HCT116 (cell line): ENCODE results near the gene CLRN1. TPM values are rescaled to one million over a fixed set of nuclear protein-coding genes. Genes with fewer than 3 reads are reported as not detected.

ENCODE experiments used
- ATAC-seq: fragments of 200-7000 bp; cut with Tn5 transposase; 2 replicates; pipeline ENCODE4 v1.9.1; 2020; ENCODE audit warnings: mild to moderate bottlenecking, moderate library complexity
- BruUV-seq: library from RNA; stranded (reverse); fragments of 400-500 nt; replicated peaks from 2 replicates; lab custom pipeline; 2021; lab: Mats Ljungman, UMichigan
- CTCF ChIA-PET: fragments of 300-600 bp; sonication (Branson Sonifier 250); formaldehyde crosslinking; loops from one replicate; lab custom pipeline; 2021; ENCODE audit warnings: antibody characterized with exemption; lab: Charles Lee
- POLR2A ChIA-PET: fragments of 300-600, 350-600 bp; sonication (Branson Sonifier 250); formaldehyde crosslinking; loops from one replicate; lab custom pipeline; 2021; ENCODE audit warnings: antibody characterized with exemption; lab: Charles Lee
- RAD21 ChIA-PET, 2 experiments: fragments of 300-600 bp; sonication (Branson Sonifier 250); formaldehyde crosslinking; loops; one replicate each; lab custom pipeline; 2023; ENCODE audit warnings: low total read pairs in 2 of 2; ENCODE audit not compliant: uncharacterized antibody in 2 of 2, unreplicated experiment in 2 of 2, low non-redundant PET in 1 of 2; lab: Charles Lee
- DNase-seq: peaks from one replicate; pipeline ENCODE4 v3.0.0-alpha.2; 2010; ENCODE audit warnings: low read depth, low spot score
- H2AFZ ChIP-seq: fragments of 200-600 bp; shearing (Covaris generic), sonication (generic); 2 replicates; pipeline ENCODE4 v1.6.1; 2017; ENCODE audit warnings: low read depth, mixed run types, mixed read lengths, antibody characterized with exemption, low read length; ENCODE audit not compliant: poor library complexity, severe bottlenecking
- H3K27ac ChIP-seq: 2 replicates; pipeline ENCODE4 v1.5.1; 2012; ENCODE audit warnings: low read depth, low read length
- H3K27me3 ChIP-seq: fragments of 200-600 bp; sonication (generic); 2 replicates; pipeline ENCODE4 v1.6.1; 2016; ENCODE audit warnings: mixed run types, low read length, mixed read lengths; ENCODE audit not compliant: insufficient read depth
- H3K36me3 ChIP-seq, 2 experiments: fragments of 200-500 bp in 1 of 2; fragments of 200-600 bp in 1 of 2; sonication (Bioruptor generic) in 1 of 2; sonication (generic) in 1 of 2; 2 replicates each; pipeline versions ENCODE4 v1.5.1 to v1.6.1; 2014 to 2016; ENCODE audit warnings: low read length in 2 of 2, inconsistent platforms in 1 of 2, mixed read lengths in 1 of 2, mixed run types in 1 of 2; ENCODE audit not compliant: insufficient read depth in 2 of 2, control insufficient read depth in 1 of 2
- H3K4me1 ChIP-seq, 2 experiments: fragments of 200-600 bp in 1 of 2; sonication (generic) in 1 of 2; 2 replicates each; pipeline versions ENCODE4 v1.5.1 to v1.6.1; 2012 to 2017; ENCODE audit warnings: low read length in 2 of 2, inconsistent platforms in 1 of 2, mild to moderate bottlenecking in 1 of 2, mixed read lengths in 1 of 2, mixed run types in 1 of 2, moderate library complexity in 1 of 2; ENCODE audit not compliant: insufficient read depth in 2 of 2, control insufficient read depth in 1 of 2
- H3K4me2 ChIP-seq: fragments of 200-600 bp; sonication (generic); 2 replicates; pipeline ENCODE4 v1.6.1; 2017; ENCODE audit warnings: mixed run types, low read length, mixed read lengths
- H3K4me3 ChIP-seq, 2 experiments: fragments of 200-600 bp in 1 of 2; sonication (generic) in 1 of 2; replicated peaks in 1 of 2; 2 replicates each; pipeline ENCODE4 v1.5.1; 2011 to 2016; ENCODE audit warnings: low read length in 2 of 2, control low read depth in 1 of 2, low read depth in 1 of 2, mild to moderate bottlenecking in 1 of 2, mixed read lengths in 1 of 2, mixed run types in 1 of 2
- H3K79me2 ChIP-seq: fragments of 200-600 bp; sonication (generic); 2 replicates; pipeline ENCODE4 v1.6.1; 2017; ENCODE audit warnings: mild to moderate bottlenecking, mixed run types, low read length, moderate library complexity, mixed read lengths; ENCODE audit not compliant: insufficient read depth
- H3K9ac ChIP-seq: fragments of 200-600 bp; sonication (generic); 2 replicates; pipeline ENCODE4 v1.6.1; 2016; ENCODE audit warnings: low read length, mixed read lengths
- H3K9me2 ChIP-seq: fragments of 200-600 bp; sonication (generic), shearing (Covaris generic); 2 replicates; pipeline ENCODE4 v1.6.1; 2017; ENCODE audit warnings: mixed run types, mild to moderate bottlenecking, moderate library complexity; ENCODE audit not compliant: insufficient read depth
- H3K9me3 ChIP-seq, 2 experiments: fragments of 200-500 bp in 1 of 2; fragments of 200-600 bp in 1 of 2; sonication (Bioruptor generic) in 1 of 2; sonication (generic) in 1 of 2; 2 replicates each; pipeline ENCODE4 v1.6.1; 2014 to 2017; ENCODE audit warnings: low read length in 2 of 2, mixed read lengths in 2 of 2, inconsistent platforms in 1 of 2, low read depth in 1 of 2, mild to moderate bottlenecking in 1 of 2, mixed run types in 1 of 2, moderate library complexity in 1 of 2; ENCODE audit not compliant: control insufficient read depth in 1 of 2, insufficient read depth in 1 of 2
- H4K20me1 ChIP-seq: fragments of 200-600 bp; sonication (generic), shearing (Covaris generic); 2 replicates; pipeline ENCODE4 v1.6.1; 2017; ENCODE audit warnings: mixed run types, mild to moderate bottlenecking, moderate library complexity; ENCODE audit not compliant: insufficient read depth
- CEBPB ChIP-seq: IDR thresholded peaks from 2 replicates; pipeline ENCODE4 v1.6.1; 2012; ENCODE audit warnings: low read depth
- EGR1 ChIP-seq: IDR thresholded peaks from 2 replicates; pipeline ENCODE4 v1.6.1; 2012; ENCODE audit warnings: low read depth
- EZH2 ChIP-seq: fragments of 200-600 bp; sonication (generic); IDR thresholded peaks from 2 replicates; pipeline ENCODE4 v1.6.1; 2017; ENCODE audit warnings: antibody characterized with exemption, mixed run types
- EZH2phosphoT487 ChIP-seq: fragments of 200-600 bp; IDR thresholded peaks from 2 replicates; pipeline ENCODE4 v1.6.1; 2018; ENCODE audit warnings: antibody characterized with exemption, borderline replicate concordance
- JUND ChIP-seq: IDR thresholded peaks from 2 replicates; pipeline ENCODE4 v1.6.1; 2012
- POLR2A ChIP-seq: IDR thresholded peaks from 2 replicates; pipeline ENCODE4 v1.7.0; 2011; ENCODE audit warnings: borderline replicate concordance; ENCODE audit not compliant: insufficient read depth, insufficient read length; ENCODE audit errors: extremely low read depth
- POLR2AphosphoS5 ChIP-seq: IDR thresholded peaks from 2 replicates; pipeline ENCODE4 v1.6.1; 2011; ENCODE audit warnings: mild to moderate bottlenecking, low read depth, low read length, moderate library complexity
- RAD21 ChIP-seq: IDR thresholded peaks from 2 replicates; pipeline ENCODE4 v1.6.1; 2012; ENCODE audit warnings: low read depth, mild to moderate bottlenecking
- SIN3A ChIP-seq: IDR thresholded peaks from 2 replicates; pipeline ENCODE4 v1.6.1; 2012; ENCODE audit warnings: low read depth
- SRF ChIP-seq: IDR thresholded peaks from 2 replicates; pipeline ENCODE4 v1.6.1; 2012; ENCODE audit warnings: low read depth
- TCF7L2 ChIP-seq: IDR thresholded peaks from 2 replicates; pipeline ENCODE4 v1.7.0; 2011; ENCODE audit warnings: borderline replicate concordance, inconsistent platforms; ENCODE audit not compliant: insufficient read depth, insufficient read length; ENCODE audit errors: extremely low read depth
- ZFX ChIP-seq: fragments of 450-650 bp; IDR thresholded peaks from 2 replicates; pipeline ENCODE4 v1.6.1; 2017
- intact Hi-C: fragments of 100-400 bp; cut with micrococcal nuclease; formaldehyde crosslinking; loops from 2 replicates; pipeline ENCODE4 v1.10.0; 2022
- total RNA-seq: library from RNA; stranded (reverse); gene quantifications from one replicate; pipeline ENCODE4 v1.2.1, GENCODE V29; 2021; ENCODE audit not compliant: unreplicated experiment
- TF ChIP-seq, protein P1 (sequence below): IDR thresholded peaks from 2 replicates; pipeline ENCODE4 v1.6.1; 2012; ENCODE audit warnings: low read depth
- TF ChIP-seq, protein P2 (sequence below), 3 experiments: fragments of 200-600 bp in 1 of 3; sonication (generic) in 1 of 3; IDR thresholded peaks in 2 of 3; conservative IDR thresholded peaks in 1 of 3; 2 replicates each; pipeline ENCODE4 v1.5.1; 2012 to 2017; ENCODE audit warnings: low read depth in 2 of 3, low read length in 2 of 3, antibody characterized with exemption in 1 of 3, borderline replicate concordance in 1 of 3, control low read depth in 1 of 3, mild to moderate bottlenecking in 1 of 3, mixed read lengths in 1 of 3, mixed run types in 1 of 3, moderate library complexity in 1 of 3; ENCODE audit not compliant: insufficient read depth in 1 of 3

Gene CLRN1
- total RNA-seq, 1 experiment from 2014 or later, result not detected

DNA sequence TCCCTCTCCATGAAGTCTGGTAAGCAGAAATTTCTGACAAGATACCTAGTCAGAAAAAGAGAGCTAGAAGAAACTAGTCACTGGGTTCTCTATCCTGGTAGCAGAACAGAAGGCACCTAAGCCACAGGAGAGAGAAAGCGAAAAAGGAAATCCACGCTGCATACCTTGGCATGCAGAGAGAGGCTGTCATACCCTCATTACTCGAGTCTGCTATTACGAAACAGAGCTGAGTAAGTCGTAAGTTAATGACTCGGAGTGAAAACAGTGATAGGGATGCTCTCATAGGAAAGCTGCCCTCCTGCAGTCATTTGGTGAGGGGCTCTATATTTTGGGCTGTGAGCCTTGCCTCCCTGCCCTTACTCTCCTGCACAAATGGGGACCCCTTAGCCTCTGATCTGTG lies 16.2 kb downstream of the CLRN1 start:
- Histone ChIP-seq H3K9me2 (no peaks in the 10 kb centered on the region), H3K79me2 (no peaks in the 10 kb centered on the region), H3K9ac (no peak overlapping the region), H3K36me3 (no peaks in the 10 kb centered on the region), H2AFZ (no peak overlapping the region), H3K4me2 (no peak overlapping the region), H3K4me1 (no peaks in the 10 kb centered on the region), H3K9me3 (no peaks in the 10 kb centered on the region), H3K4me3 (no peak overlapping the region), H4K20me1 (no peaks in the 10 kb centered on the region), H3K27me3 (no peaks in the 10 kb centered on the region), H3K27ac (no peak overlapping the region)
- BruUV-seq, result no TSS peak
- ChIA-PET CTCF (no interaction called here), RAD21 (no interaction called here), POLR2A (no interaction called here)
- TF ChIP-seq POLR2A (no peak), RAD21 (no peak), EGR1 (no peak), SIN3A (no peak), CEBPB (peak; percentile 77), JUND (no peak)
- TF ChIP-seq, protein P1, sequence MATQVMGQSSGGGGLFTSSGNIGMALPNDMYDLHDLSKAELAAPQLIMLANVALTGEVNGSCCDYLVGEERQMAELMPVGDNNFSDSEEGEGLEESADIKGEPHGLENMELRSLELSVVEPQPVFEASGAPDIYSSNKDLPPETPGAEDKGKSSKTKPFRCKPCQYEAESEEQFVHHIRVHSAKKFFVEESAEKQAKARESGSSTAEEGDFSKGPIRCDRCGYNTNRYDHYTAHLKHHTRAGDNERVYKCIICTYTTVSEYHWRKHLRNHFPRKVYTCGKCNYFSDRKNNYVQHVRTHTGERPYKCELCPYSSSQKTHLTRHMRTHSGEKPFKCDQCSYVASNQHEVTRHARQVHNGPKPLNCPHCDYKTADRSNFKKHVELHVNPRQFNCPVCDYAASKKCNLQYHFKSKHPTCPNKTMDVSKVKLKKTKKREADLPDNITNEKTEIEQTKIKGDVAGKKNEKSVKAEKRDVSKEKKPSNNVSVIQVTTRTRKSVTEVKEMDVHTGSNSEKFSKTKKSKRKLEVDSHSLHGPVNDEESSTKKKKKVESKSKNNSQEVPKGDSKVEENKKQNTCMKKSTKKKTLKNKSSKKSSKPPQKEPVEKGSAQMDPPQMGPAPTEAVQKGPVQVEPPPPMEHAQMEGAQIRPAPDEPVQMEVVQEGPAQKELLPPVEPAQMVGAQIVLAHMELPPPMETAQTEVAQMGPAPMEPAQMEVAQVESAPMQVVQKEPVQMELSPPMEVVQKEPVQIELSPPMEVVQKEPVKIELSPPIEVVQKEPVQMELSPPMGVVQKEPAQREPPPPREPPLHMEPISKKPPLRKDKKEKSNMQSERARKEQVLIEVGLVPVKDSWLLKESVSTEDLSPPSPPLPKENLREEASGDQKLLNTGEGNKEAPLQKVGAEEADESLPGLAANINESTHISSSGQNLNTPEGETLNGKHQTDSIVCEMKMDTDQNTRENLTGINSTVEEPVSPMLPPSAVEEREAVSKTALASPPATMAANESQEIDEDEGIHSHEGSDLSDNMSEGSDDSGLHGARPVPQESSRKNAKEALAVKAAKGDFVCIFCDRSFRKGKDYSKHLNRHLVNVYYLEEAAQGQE, result no peak
- intact Hi-C loops, result no loop called here
- ATAC-seq (no peak), DNase-seq (no peak)

DNA sequence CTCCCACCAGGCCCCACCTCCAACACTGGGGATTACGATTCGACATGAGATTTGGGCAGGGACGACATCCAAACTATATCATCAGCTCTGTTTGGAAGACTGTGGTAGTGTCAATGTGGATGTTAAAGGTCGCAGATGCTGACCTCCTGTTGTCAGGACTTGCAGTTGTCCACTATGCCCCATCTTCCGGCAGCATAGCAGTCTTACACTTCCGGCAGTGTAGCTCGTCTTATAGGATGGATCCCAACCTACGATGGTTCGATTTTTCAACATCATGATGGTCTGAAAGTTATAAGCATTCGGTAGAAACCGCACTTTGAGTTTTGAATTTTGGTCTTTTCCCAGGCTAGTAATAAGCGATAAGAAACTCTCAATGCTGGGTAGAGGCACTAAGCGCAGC lies 20.6 kb downstream of the CLRN1 start:
- CTCF ChIA-PET, result no interaction called here
- TF ChIP-seq EZH2phosphoT487 (no peak), EZH2 (no peak), SRF (no peak), ZFX (no peak), CEBPB (no peak), POLR2AphosphoS5 (no peak), TCF7L2 (no peak)
- TF ChIP-seq, protein P2, sequence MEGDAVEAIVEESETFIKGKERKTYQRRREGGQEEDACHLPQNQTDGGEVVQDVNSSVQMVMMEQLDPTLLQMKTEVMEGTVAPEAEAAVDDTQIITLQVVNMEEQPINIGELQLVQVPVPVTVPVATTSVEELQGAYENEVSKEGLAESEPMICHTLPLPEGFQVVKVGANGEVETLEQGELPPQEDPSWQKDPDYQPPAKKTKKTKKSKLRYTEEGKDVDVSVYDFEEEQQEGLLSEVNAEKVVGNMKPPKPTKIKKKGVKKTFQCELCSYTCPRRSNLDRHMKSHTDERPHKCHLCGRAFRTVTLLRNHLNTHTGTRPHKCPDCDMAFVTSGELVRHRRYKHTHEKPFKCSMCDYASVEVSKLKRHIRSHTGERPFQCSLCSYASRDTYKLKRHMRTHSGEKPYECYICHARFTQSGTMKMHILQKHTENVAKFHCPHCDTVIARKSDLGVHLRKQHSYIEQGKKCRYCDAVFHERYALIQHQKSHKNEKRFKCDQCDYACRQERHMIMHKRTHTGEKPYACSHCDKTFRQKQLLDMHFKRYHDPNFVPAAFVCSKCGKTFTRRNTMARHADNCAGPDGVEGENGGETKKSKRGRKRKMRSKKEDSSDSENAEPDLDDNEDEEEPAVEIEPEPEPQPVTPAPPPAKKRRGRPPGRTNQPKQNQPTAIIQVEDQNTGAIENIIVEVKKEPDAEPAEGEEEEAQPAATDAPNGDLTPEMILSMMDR (IDR thresholded peaks at IDR 0.05 in 2 of 3, conservative IDR thresholded peaks at IDR 0.05 in 1 of 3; ENCODE audit: borderline replicate concordance in 1 of 3, insufficient read depth in 1 of 3, low read depth in 2 of 3, low read length in 2 of 3), result no peak

More for the DNA sequence above, 20.6 kb downstream of the CLRN1 start:
- 0 out of 2 replicates have a peak, but pooled peaks cover under 1% of the 10 kb centered on the region for H3K9me2 ChIP-seq
- no peak overlapping the region for H2AFZ ChIP-seq
- H3K4me2 ChIP-seq, result no peak overlapping the region
- H3K4me1 ChIP-seq, result no peaks in the 10 kb centered on the region
- RAD21 ChIA-PET, result no interaction called here
- DNase-seq (no peak), ATAC-seq (no peak)
- no peaks in the 10 kb centered on the region for H3K36me3 ChIP-seq
- H3K9me3 ChIP-seq, result no peaks in the 10 kb centered on the region
- no peaks in the 10 kb centered on the region for H4K20me1 ChIP-seq
- H3K4me3 ChIP-seq, result no peak overlapping the region
- no TSS peak for BruUV-seq
- intact Hi-C loops, result no loop called here
- no peak overlapping the region for H3K27ac ChIP-seq
- POLR2A ChIA-PET, result no interaction called here
- H3K9ac ChIP-seq, result no peak overlapping the region
- H3K79me2 ChIP-seq, result no peaks in the 10 kb centered on the region
- H3K27me3 ChIP-seq, result no peaks in the 10 kb centered on the region
